GM23338 (cell line): ENCODE data around the gene SAMD4A. TPM values are rescaled to one million over a fixed set of nuclear protein-coding genes. Genes with fewer than 3 reads are reported as not detected.

Source experiments
- ATAC-seq: fragments of 200-7000 bp; cut with Tn5 transposase; 3 replicates; pipeline ENCODE4 v1.9.1; 2020
- DNase-seq: peaks from one replicate; pipeline ENCODE4 v3.0.0-alpha.2; 2015; ENCODE audit warnings: low spot score
- H2AFZ ChIP-seq: fragments of 200-600 bp; sonication (generic); 2 replicates; pipeline ENCODE4 v1.8.0; 2016; ENCODE audit warnings: antibody characterized with exemption, mild to moderate bottlenecking, moderate library complexity
- H3F3A ChIP-seq: fragments of 200-600 bp; sonication (generic); replicated peaks from 2 replicates; pipeline ENCODE4 v1.8.0; 2017; ENCODE audit warnings: antibody characterized with exemption, mixed run types, low read depth
- H3K27ac ChIP-seq: fragments of 200-600 bp; sonication (generic); 2 replicates; pipeline ENCODE4 v1.6.1; 2016; ENCODE audit warnings: low read depth
- H3K27me3 ChIP-seq: fragments of 200-600 bp; sonication (generic); 2 replicates; pipeline ENCODE4 v1.8.0; 2016; ENCODE audit warnings: mild to moderate bottlenecking, mixed run types, moderate library complexity; ENCODE audit not compliant: insufficient read depth
- H3K36me3 ChIP-seq: fragments of 200-600 bp; sonication (generic); 2 replicates; pipeline ENCODE4 v1.8.0; 2016; ENCODE audit warnings: mild to moderate bottlenecking; ENCODE audit not compliant: insufficient read depth
- H3K4me1 ChIP-seq: fragments of 200-600 bp; sonication (generic); 2 replicates; pipeline ENCODE4 v1.8.0; 2016; ENCODE audit warnings: mild to moderate bottlenecking, moderate library complexity; ENCODE audit not compliant: insufficient read depth
- H3K4me2 ChIP-seq: fragments of 200-600 bp; sonication (generic); 2 replicates; pipeline ENCODE4 v1.7.1; 2017; ENCODE audit warnings: mixed run types
- H3K4me3 ChIP-seq: fragments of 200-600 bp; sonication (generic); 2 replicates; pipeline ENCODE4 v1.6.1; 2016; ENCODE audit warnings: mixed run types
- H3K79me2 ChIP-seq: fragments of 200-600 bp; sonication (generic); replicated peaks from 2 replicates; pipeline ENCODE4 v1.8.0; 2017; ENCODE audit warnings: mild to moderate bottlenecking; ENCODE audit not compliant: insufficient read depth
- H3K9me2 ChIP-seq: fragments of 200-600 bp; sonication (generic); 2 replicates; pipeline ENCODE4 v1.8.0; 2017; ENCODE audit not compliant: insufficient read depth
- H4K20me1 ChIP-seq: fragments of 200-600 bp; sonication (generic); replicated peaks from 2 replicates; pipeline ENCODE4 v1.8.0; 2017; ENCODE audit warnings: mild to moderate bottlenecking; ENCODE audit not compliant: insufficient read depth
- H3K27ac Mint-ChIP-seq: 2 replicates; pipeline ENCODE4 v1.8.0; 2020; ENCODE audit warnings: inconsistent platforms, mild to moderate bottlenecking, moderate library complexity, mixed read lengths
- H3K27me3 Mint-ChIP-seq: 3 replicates; pipeline ENCODE4 v1.8.0; 2022; ENCODE audit warnings: low read depth, mild to moderate bottlenecking, moderate library complexity, mixed read lengths, inconsistent platforms; ENCODE audit not compliant: insufficient read depth, poor library complexity
- H3K36me3 Mint-ChIP-seq: 3 replicates; pipeline ENCODE4 v1.8.0; 2021; ENCODE audit warnings: low read depth, mild to moderate bottlenecking, inconsistent platforms, moderate library complexity, mixed read lengths
- H3K4me1 Mint-ChIP-seq: 3 replicates; pipeline ENCODE4 v1.8.0; 2020; ENCODE audit warnings: mild to moderate bottlenecking, inconsistent platforms, mixed read lengths
- H3K4me3 Mint-ChIP-seq: 3 replicates; pipeline ENCODE4 v1.8.0; 2021; ENCODE audit warnings: moderate library complexity, mild to moderate bottlenecking, inconsistent platforms, mixed read lengths
- H3K9me3 Mint-ChIP-seq: 3 replicates; pipeline ENCODE4 v1.8.0; 2020; ENCODE audit warnings: moderate library complexity, mild to moderate bottlenecking, inconsistent platforms, mixed read lengths
- CREB1 ChIP-seq: fragments of 250-450 bp; sonication (Bioruptor Pico); IDR thresholded peaks from 2 replicates; pipeline ENCODE4 v1.5.0; 2020; ENCODE audit warnings: low read depth, mild to moderate bottlenecking, moderate library complexity
- EZH2 ChIP-seq: fragments of 200-600 bp; sonication (generic); IDR thresholded peaks from one replicate; pipeline ENCODE4 v1.8.0; 2017; ENCODE audit warnings: antibody characterized with exemption, mild to moderate bottlenecking, low read depth; ENCODE audit not compliant: unreplicated experiment
- NANOG ChIP-seq: IDR thresholded peaks from 2 replicates; pipeline ENCODE4 v1.6.1; 2016; ENCODE audit warnings: antibody characterized with exemption, borderline replicate concordance
- POLR2AphosphoS5 ChIP-seq: IDR thresholded peaks from 2 replicates; pipeline ENCODE4 v1.6.1; 2016; ENCODE audit warnings: antibody characterized with exemption, low read depth
- STAT1 ChIP-seq: IDR thresholded peaks from one replicate; pipeline ENCODE4 v1.6.1; 2016; ENCODE audit warnings: antibody characterized with exemption; ENCODE audit not compliant: unreplicated experiment
- ZNF114 ChIP-seq: fragments of 250-450 bp; sonication (Bioruptor Pico); IDR thresholded peaks from 2 replicates; pipeline ENCODE4 v1.5.0; 2020; ENCODE audit warnings: mild to moderate bottlenecking, moderate library complexity
- ZNF331 ChIP-seq: fragments of 250-450 bp; sonication (Bioruptor Pico); IDR thresholded peaks from 2 replicates; pipeline ENCODE4 v1.5.0; 2020; ENCODE audit warnings: low read depth, mild to moderate bottlenecking, moderate library complexity
- polyA plus RNA-seq: library from polyadenylated mRNA; unstranded; fragments of >200 nt; fragmentation: Nextera tagmentation; extraction: Ambion mirVana; gene quantifications from 2 replicates; pipeline ENCODE4 v1.2.1, GENCODE V29; 2016
- total RNA-seq: library from RNA; depleted of rRNA; stranded (reverse); fragments of >200 nt; shearing (Covaris generic); gene quantifications from 2 replicates; pipeline ENCODE4 v1.2.3, GENCODE V29; 2014
- TF ChIP-seq, protein P1 (sequence below): IDR thresholded peaks from one replicate; pipeline ENCODE4 v1.6.1; 2018; ENCODE audit warnings: antibody characterized with exemption; ENCODE audit not compliant: unreplicated experiment
- TF ChIP-seq, protein P2 (sequence below): IDR thresholded peaks from 2 replicates; pipeline ENCODE4 v1.6.1; 2016; ENCODE audit warnings: antibody characterized with exemption

SAMD4A gene
- total and polyA plus RNA-seq, 2 experiments from 2014 or later, result 1.6 to 6.9 TPM

DNA sequence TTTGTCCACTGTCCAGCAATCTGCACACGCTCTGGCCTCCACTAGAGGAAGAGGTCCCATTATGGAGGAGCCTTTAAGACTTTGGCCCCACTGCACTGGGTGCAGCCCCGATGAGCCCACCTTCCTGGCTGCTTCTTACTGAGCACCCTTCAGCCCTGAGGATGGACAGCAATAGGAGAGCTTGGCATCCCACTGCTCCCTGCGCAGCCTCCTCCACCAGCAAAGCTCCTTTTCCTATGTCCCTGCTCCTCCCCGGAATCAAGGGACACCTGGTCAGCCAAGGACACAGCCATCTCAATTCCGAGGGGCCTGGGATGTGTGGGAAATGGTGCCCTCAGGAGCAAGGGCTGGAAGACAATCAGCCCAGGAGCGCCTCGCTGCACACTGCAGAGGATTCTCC is 241.0 kb downstream of the SAMD4A start:
- TF ChIP-seq NANOG, result no peak
- TF ChIP-seq, protein P1, sequence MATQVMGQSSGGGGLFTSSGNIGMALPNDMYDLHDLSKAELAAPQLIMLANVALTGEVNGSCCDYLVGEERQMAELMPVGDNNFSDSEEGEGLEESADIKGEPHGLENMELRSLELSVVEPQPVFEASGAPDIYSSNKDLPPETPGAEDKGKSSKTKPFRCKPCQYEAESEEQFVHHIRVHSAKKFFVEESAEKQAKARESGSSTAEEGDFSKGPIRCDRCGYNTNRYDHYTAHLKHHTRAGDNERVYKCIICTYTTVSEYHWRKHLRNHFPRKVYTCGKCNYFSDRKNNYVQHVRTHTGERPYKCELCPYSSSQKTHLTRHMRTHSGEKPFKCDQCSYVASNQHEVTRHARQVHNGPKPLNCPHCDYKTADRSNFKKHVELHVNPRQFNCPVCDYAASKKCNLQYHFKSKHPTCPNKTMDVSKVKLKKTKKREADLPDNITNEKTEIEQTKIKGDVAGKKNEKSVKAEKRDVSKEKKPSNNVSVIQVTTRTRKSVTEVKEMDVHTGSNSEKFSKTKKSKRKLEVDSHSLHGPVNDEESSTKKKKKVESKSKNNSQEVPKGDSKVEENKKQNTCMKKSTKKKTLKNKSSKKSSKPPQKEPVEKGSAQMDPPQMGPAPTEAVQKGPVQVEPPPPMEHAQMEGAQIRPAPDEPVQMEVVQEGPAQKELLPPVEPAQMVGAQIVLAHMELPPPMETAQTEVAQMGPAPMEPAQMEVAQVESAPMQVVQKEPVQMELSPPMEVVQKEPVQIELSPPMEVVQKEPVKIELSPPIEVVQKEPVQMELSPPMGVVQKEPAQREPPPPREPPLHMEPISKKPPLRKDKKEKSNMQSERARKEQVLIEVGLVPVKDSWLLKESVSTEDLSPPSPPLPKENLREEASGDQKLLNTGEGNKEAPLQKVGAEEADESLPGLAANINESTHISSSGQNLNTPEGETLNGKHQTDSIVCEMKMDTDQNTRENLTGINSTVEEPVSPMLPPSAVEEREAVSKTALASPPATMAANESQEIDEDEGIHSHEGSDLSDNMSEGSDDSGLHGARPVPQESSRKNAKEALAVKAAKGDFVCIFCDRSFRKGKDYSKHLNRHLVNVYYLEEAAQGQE, result no peak
- TF ChIP-seq, protein P2, sequence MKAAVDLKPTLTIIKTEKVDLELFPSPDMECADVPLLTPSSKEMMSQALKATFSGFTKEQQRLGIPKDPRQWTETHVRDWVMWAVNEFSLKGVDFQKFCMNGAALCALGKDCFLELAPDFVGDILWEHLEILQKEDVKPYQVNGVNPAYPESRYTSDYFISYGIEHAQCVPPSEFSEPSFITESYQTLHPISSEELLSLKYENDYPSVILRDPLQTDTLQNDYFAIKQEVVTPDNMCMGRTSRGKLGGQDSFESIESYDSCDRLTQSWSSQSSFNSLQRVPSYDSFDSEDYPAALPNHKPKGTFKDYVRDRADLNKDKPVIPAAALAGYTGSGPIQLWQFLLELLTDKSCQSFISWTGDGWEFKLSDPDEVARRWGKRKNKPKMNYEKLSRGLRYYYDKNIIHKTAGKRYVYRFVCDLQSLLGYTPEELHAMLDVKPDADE, result no peak
- no peak for TF ChIP-seq POLR2AphosphoS5
- no peak for TF ChIP-seq ZNF331
- no peak for TF ChIP-seq ZNF114 (CRISPR knock-in tag)
- no peak for TF ChIP-seq CREB1 (CRISPR knock-in tag)
- TF ChIP-seq EZH2, result no peak
- Histone ChIP-seq H3K4me1 (peaks cover 18% of the 10 kb centered on the region), H3F3A (0 out of 2 replicates have a peak, but pooled peaks cover 4% of the 10 kb centered on the region), H3K27ac (no peak overlapping the region), H4K20me1 (no peaks in the 10 kb centered on the region), H2AFZ (no peak overlapping the region), H3K36me3 (no peaks in the 10 kb centered on the region; the same call in 1 of the 2 replicates), H3K27me3 (no peaks in the 10 kb centered on the region), H3K4me3 (no peak overlapping the region), H3K79me2 (no peaks in the 10 kb centered on the region), H3K9me2 (no peaks in the 10 kb centered on the region), H3K4me2 (no peak overlapping the region)
- DNase-seq, result no peak
- Mint-ChIP-seq H3K9me3 (no peaks in the 10 kb centered on the region), H3K27me3 (peaks cover 8% of the 10 kb centered on the region), H3K27ac (no peak overlapping the region), H3K4me3 (no peak overlapping the region), H3K4me1 (peaks cover 23% of the 10 kb centered on the region), H3K36me3 (no peaks in the 10 kb centered on the region)
- ATAC-seq, result no peak

DNA sequence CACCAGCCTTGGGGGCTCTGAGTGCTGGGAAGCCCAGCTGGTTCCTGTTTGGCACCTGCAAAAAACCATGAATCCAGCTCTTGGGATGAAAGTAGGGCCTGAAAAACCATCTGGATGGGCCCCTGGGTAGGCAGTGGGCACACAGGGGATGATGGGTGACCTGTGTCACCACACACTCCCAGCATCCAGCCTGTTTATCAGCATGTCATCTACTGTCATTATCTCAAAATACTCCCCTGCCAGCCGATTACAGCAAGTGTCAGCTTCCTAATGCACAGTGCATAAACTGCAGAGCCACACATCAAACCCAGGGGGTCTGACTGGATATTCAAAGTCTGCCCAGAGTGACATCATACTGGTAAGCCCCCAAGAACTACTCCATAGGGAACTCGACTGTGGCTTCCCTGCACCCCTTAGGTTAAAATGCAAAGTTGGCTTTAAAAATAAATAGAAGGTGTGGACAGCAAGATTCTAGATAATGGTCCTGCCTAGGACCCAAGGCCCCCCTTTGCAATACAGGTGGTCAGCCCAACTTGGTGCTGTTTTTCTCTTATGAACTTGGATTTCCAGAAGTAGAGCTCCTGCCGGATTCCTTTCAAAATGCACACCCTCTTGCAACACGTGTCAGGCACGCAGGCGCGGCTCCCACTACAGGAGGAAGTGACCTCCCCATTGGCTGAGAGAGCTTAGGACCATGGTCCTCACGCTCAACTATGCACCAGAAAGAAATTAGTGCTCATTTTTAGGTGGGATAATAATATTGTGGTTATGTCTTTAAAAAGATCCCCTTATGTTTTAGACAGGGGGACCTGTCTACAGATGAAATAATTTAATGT is 241.6 kb downstream of the SAMD4A start:
- H3K27me3 ChIP-seq, result no peaks in the 10 kb centered on the region
- Mint-ChIP-seq H3K4me3 (no peak overlapping the region), H3K9me3 (no peaks in the 10 kb centered on the region), H3K27ac (no peak overlapping the region), H3K4me1 (peaks cover 23% of the 10 kb centered on the region), H3K36me3 (no peaks in the 10 kb centered on the region), H3K27me3 (peaks cover 6% of the 10 kb centered on the region)
- peaks cover 18% of the 10 kb centered on the region for H3K4me1 ChIP-seq
- no peak overlapping the region for H2AFZ ChIP-seq
- H3K27ac ChIP-seq, result no peak overlapping the region
- no peak overlapping the region for H3K4me2 ChIP-seq
- no peaks in the 10 kb centered on the region for H3K79me2 ChIP-seq
- ATAC-seq (no peak), DNase-seq (no peak)
- H4K20me1 ChIP-seq, result no peaks in the 10 kb centered on the region
- H3F3A ChIP-seq, result 0 out of 2 replicates have a peak, but pooled peaks cover 4% of the 10 kb centered on the region
- no peaks in the 10 kb centered on the region for H3K9me2 ChIP-seq
- H3K4me3 ChIP-seq, result no peak overlapping the region
- H3K36me3 ChIP-seq, result no peaks in the 10 kb centered on the region; the same call in 1 of the 2 replicates
- TF ChIP-seq POLR2AphosphoS5 (no peak), NANOG (no peak), STAT1 (no peak)
- TF ChIP-seq, protein P2, result no peak
- TF ChIP-seq, protein P1, result no peak
